A172 (cell line): ENCODE data around the gene FNDC3A. TPM values are rescaled to one million over a fixed set of nuclear protein-coding genes. Genes with fewer than 3 reads are reported as not detected.

ENCODE experiments used
- DNase-seq: peaks from one replicate; pipeline ENCODE4 v3.0.0-alpha.2; 2015; ENCODE audit warnings: low spot score
- total RNA-seq: library from RNA; depleted of rRNA; stranded (reverse); fragments of >200 nt; shearing (Covaris generic); gene quantifications from 2 replicates; pipeline ENCODE4 v1.2.3, GENCODE V29; 2014; rRNA removed

Gene FNDC3A
- total RNA-seq, 1 experiment from 2014 or later, result 31.5 TPM

DNA sequence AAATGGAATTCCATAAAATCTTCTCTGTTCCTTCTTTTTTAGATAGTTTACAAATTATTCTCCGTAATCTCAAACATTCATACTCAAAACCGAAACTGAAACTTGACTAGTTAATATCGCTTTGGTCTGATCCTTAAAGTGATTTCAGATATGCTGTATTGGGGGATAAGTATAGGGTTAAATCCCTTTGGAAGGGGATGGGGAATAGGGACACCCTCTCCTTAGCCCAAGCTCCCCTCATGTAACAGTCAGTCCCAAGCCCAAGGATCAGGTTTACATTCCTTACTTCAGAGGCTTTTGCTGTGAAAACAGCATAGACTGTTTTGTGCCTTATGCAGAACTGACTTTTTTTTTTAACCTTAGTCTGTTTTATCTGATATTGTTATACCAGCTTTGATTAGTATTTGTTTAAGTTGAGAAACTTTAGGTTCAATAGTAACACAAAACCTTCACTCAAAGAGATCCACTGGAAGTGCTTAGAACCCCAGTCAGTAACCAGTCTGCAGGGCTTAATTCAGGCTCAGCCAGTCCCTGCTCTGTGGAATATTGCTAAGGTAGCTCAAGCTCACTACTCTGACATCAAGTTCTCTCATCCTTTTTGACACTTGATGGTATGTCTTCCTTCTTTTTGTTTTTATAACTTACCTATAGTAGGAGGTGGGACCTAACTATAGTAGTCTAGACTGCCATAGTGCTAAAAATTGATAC is 282.5 kb downstream of the FNDC3A start:
- no peak for DNase-seq

Other genes with a start within 250 kb of the FNDC3A start
- not detected in 2 replicates for gene MLNR, start 244.4 kb downstream of the FNDC3A start, total RNA-seq